ENCODE data around the gene MARCHF5.
A peak's percentile ranks its signal among the peaks of the same experiment; 100 is the strongest.

The MARCHF5 gene

DNA sequence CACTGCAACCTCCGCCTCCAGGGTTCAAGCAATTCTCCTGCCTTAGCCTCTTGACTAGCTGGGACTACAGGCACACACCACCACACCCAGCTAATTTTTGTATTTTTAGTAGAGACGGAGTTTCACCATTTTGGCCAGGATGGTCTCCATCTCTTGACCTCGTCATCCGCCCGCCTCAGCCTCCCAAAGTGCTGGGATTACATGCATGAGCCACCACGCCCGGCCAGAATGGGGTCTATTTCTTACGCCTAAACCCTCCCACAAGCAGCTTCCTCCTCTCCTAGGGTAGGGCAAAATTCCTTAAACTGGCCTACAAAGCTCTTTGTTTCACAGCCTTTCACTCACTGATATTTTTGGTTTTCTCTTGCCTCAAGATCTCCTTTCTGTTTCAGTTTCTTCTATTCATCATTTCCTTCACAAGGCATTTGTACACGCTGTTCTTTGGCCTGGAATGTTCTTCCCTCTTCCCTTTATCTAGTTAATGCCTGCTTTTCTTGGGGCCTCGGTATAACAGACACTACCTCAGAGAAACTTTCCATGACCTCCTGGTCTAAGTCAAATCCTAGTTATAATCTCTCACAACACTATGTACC lies 6.8 kb upstream of the MARCHF5 start:
- no peaks in the 10 kb centered on the region for H3K36me3 Mint-ChIP-seq (ENCODE audit: low read depth)
- peak overlapping the region; percentile 61 for H3K4me3 Mint-ChIP-seq
- no peaks in the 10 kb centered on the region for H3K9me3 Mint-ChIP-seq
- intact Hi-C loops (cut with micrococcal nuclease) = no loop called here
- H3K4me1 Mint-ChIP-seq (ENCODE audit: low read depth) = peaks cover 32% of the 10 kb centered on the region
- H3K27me3 Mint-ChIP-seq = no peaks in the 10 kb centered on the region
- peak overlapping the region; percentile 80 for H3K27ac Mint-ChIP-seq

DNA sequence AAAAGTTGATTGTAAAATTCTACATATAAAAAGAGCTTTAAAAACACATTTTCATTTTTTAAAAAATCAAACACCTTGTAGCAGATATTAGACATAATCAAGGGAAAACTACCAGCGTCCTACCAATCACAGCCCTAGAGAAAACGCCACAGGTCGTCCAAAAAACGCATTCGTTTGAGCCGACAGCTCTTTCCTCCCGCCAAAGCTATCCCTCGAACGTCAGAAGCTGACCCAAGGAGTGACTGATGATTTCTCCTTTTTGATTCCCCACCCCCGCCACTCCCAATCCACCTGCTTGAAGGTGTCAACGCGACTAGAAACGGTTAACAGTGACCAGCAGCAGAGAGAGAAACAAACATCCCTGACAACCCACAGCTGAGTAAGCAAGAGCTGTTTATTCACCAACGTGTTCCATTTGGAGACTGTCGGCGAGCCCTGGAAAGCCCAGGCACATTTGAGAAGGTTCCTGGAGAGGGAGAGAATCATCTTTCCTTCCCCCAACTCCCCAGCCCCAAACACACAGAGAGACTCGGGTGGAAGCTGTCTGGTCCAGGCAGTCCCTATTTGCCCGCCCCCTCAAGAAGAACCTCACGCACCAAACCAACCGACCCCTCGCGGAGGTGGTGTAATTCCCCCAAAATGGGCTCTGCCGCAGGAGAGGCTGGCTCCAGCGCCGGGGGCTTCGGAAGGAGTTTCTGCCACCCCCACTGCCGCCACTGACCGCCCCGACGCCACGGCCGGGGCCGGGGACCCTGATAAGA lies 711 bp upstream of the MARCHF5 start:
- H3K9me3 Mint-ChIP-seq = no peaks in the 10 kb centered on the region
- intact Hi-C loops (cut with micrococcal nuclease) = loop anchor here (2.0 to 10.0 kb wide), 3 partner anchors 47 to 302 kb away; partner anchors contain the start of gene KIF11
- peaks cover 26% of the 10 kb centered on the region for H3K4me1 Mint-ChIP-seq (ENCODE audit: low read depth)
- no peaks in the 10 kb centered on the region for H3K27me3 Mint-ChIP-seq
- peaks cover 34% of the 10 kb centered on the region for H3K36me3 Mint-ChIP-seq (ENCODE audit: low read depth)
- H3K4me3 Mint-ChIP-seq = peak overlapping the region; percentile 88
- H3K27ac Mint-ChIP-seq = peak overlapping the region; percentile 92

DNA sequence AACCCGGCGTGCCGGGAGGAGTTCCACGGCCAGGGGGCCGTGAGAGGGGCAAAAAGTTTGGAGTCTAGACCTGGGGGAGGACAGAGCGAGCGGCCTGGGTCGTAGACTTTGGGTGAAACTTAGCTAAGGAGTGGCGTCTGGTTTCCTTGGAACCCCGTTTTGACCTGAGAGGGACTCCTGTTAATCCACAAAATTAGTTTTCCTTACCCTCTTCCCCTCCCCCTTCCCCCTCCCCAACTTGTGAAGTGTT lies 574 bp downstream of the MARCHF5 start:
- intact Hi-C loops (cut with micrococcal nuclease) = loop anchor here (1.0 to 10.0 kb wide), 5 partner anchors 23 to 301 kb away; partner anchors contain the start of gene KIF11
- H3K9me3 Mint-ChIP-seq = no peaks in the 10 kb centered on the region
- peaks cover 21% of the 10 kb centered on the region for H3K4me1 Mint-ChIP-seq (ENCODE audit: low read depth)
- H3K27me3 Mint-ChIP-seq = no peaks in the 10 kb centered on the region
- H3K27ac Mint-ChIP-seq = peak overlapping the region; percentile 92
- peaks cover 34% of the 10 kb centered on the region for H3K36me3 Mint-ChIP-seq (ENCODE audit: low read depth)
- H3K4me3 Mint-ChIP-seq = peak overlapping the region; percentile 88

DNA sequence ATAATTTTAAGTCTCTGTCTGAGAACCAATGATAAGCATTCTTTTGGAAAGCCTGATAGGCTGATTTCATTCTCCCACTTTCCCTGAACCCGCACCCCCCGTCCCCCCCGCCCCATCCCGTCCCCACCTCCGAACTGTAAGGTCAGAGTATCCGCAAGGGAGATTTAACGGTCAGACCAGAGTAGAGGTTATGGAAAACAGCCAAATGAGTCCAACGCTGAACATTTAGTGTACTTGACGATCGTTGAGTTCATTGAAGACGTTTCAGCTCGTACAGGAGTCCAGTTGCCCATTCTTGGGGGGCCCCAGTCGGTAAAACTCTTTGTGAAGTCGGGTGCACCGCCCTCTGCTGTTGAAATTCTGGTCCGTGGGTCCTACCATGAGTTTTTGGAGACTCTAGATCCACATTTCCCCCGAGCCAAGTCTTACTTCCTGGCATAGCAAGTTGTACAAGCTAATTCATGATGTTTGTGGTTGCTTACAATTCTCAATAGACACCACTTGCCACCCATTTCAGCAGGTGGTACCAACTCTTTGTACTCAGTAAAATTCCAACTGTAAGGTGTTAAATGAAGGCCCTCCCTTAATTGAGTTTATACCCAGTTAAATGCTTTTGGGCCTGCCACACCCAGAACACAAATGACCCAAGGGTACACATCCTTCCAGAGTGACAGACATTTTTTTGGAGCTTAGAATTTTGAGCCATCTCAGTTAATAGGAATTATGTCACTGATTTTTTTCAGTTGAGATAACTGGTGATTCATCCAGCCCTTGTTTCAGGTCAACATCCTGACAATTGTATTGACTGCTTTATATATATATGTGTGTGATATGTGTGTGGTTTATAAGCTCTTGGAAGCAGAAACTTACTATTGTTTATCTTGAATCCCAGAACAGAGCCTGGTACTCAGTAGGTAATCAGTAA lies 1.2 kb downstream of the MARCHF5 start:
- intact Hi-C loops (cut with micrococcal nuclease) = loop anchor here (1.0 to 10.0 kb wide), 5 partner anchors 24 to 300 kb away; partner anchors contain the start of gene KIF11
- no peaks in the 10 kb centered on the region for H3K27me3 Mint-ChIP-seq
- peaks cover 35% of the 10 kb centered on the region for H3K36me3 Mint-ChIP-seq (ENCODE audit: low read depth)
- H3K9me3 Mint-ChIP-seq = no peaks in the 10 kb centered on the region
- peak overlapping the region; percentile 92 for H3K27ac Mint-ChIP-seq
- H3K4me1 Mint-ChIP-seq (ENCODE audit: low read depth) = peaks cover 21% of the 10 kb centered on the region
- peak overlapping the region; percentile 88 for H3K4me3 Mint-ChIP-seq

DNA sequence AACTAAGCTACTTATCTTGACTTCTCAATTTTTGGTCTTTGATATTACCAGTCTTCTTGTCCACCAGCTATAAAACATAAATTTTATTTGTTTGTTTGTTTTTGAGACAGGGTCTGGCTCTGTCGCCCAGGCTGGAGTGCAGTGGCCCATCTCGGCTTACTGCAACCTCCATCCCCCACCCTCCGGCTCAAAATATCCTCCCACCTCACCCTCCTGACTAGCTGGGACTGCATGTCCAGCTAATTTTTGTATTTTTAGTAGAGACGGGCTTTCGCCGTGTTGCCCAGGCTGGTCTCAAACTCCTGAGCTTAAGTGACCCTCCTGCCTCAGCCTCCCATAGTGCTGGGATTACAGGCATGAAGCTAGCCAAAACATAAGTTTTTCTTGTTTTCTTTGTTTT lies 7.5 kb downstream of the MARCHF5 start:
- no peak overlapping the region for H3K27ac Mint-ChIP-seq
- H3K4me1 Mint-ChIP-seq (ENCODE audit: low read depth) = peaks cover 29% of the 10 kb centered on the region
- peaks cover 55% of the 10 kb centered on the region for H3K36me3 Mint-ChIP-seq (ENCODE audit: low read depth)
- intact Hi-C loops (cut with micrococcal nuclease) = loop anchor here (10.0 kb wide), 1 partner anchor 136 kb away; no protein-coding TSS in a partner anchor
- no peaks in the 10 kb centered on the region for H3K27me3 Mint-ChIP-seq
- H3K4me3 Mint-ChIP-seq = no peak overlapping the region
- no peaks in the 10 kb centered on the region for H3K9me3 Mint-ChIP-seq

DNA sequence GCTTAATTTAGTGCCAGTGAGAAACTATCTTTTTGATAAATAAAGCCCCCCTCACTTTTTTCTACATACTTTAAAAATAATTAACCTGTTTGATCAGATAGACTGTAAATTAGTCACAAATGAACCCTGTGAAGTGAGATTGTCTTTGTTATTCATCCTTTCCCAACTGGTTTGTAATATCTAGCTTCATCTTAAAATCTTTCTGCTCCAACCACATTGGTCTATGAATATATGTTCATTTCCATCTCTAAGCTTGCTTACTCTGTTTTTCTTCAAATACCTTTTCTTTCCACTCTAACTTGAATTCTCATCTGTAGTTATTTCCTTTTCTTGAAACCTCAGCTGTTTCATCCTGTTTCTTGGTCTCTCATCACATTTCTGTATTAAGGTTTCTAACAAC lies 12.1 kb downstream of the MARCHF5 start:
- H3K9me3 Mint-ChIP-seq = no peaks in the 10 kb centered on the region
- H3K27me3 Mint-ChIP-seq = no peaks in the 10 kb centered on the region
- H3K4me3 Mint-ChIP-seq = no peak overlapping the region
- H3K4me1 Mint-ChIP-seq (ENCODE audit: low read depth) = peaks cover 45% of the 10 kb centered on the region
- no peak overlapping the region for H3K27ac Mint-ChIP-seq
- peaks cover 37% of the 10 kb centered on the region for H3K36me3 Mint-ChIP-seq (ENCODE audit: low read depth)
- intact Hi-C loops (cut with micrococcal nuclease) = no loop called here

DNA sequence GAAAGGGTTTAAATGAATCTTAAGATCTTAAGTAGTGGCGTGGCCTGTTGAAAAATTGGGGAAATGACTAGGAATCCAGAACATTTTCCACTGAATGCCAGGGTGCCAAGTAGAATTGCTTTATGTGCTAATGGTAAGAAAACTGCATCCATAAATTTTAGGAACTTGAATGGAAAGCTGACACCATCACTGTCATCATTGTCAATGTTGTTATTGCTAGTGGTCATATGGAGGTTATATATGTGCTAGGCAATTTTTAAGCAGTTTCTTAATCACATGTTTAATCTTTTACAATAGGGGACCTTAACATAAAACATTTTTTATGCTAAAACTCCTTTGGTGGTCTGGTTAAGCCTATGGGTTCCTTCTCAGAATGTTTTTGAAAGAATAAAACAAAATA lies 13.1 kb downstream of the MARCHF5 start:
- H3K27me3 Mint-ChIP-seq = no peaks in the 10 kb centered on the region

DNA sequence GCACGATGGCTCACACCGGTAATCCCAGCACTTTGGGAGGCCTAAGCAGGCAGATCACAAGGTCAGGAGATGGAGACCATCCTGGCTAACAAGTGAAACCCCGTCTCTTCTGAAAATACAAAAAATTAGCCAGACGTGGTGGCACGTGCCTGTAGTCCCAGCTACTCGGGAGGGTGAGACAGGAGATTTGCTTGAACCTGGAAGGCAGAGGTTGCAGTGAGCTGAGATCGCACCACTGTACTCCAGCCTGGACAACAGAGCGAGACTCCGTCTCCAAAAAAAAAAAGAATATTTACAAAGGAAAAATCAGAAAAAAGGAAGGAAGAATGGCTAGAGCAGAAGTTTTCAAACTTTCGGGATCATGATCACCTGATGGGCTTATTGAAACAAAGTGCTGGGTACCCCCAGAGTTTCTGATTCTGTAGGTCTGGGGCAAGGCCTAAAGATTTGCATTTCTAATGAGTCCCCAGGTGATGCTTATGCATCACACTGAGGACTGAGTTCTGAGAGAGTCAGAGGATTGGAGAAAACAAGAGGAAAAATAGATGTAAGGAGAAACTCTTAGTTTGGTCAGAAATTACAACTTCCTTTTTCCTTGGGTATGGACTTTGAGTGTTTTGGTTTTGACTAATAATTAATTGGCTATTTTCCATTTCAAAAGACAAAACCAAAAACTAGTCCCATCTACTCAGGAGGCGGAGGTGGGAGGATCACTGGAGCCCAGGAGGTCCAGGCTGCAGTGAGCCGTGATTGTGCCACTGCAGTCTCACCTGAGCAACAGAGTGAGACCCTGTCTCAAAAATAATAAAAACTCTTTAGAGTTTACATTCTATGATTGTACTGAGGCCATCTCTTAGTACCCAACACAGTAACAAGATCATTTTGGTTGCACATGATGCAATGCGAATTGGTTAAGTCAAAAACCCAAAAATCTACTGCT lies 14.4 kb downstream of the MARCHF5 start:
- peaks cover 33% of the 10 kb centered on the region for H3K4me1 Mint-ChIP-seq (ENCODE audit: low read depth)
- H3K36me3 Mint-ChIP-seq (ENCODE audit: low read depth) = peaks cover 16% of the 10 kb centered on the region
- H3K27ac Mint-ChIP-seq = no peak overlapping the region
- no peak overlapping the region for H3K4me3 Mint-ChIP-seq
- no peaks in the 10 kb centered on the region for H3K27me3 Mint-ChIP-seq
- H3K9me3 Mint-ChIP-seq = no peaks in the 10 kb centered on the region
- intact Hi-C loops (cut with micrococcal nuclease) = no loop called here

More for the DNA sequence above, 13.1 kb downstream of the MARCHF5 start:
- H3K9me3 Mint-ChIP-seq = no peaks in the 10 kb centered on the region
- no peak overlapping the region for H3K27ac Mint-ChIP-seq
- H3K36me3 Mint-ChIP-seq (ENCODE audit: low read depth) = peaks cover 29% of the 10 kb centered on the region
- peaks cover 40% of the 10 kb centered on the region for H3K4me1 Mint-ChIP-seq (ENCODE audit: low read depth)
- H3K4me3 Mint-ChIP-seq = no peak overlapping the region
- intact Hi-C loops (cut with micrococcal nuclease) = no loop called here

DNA sequence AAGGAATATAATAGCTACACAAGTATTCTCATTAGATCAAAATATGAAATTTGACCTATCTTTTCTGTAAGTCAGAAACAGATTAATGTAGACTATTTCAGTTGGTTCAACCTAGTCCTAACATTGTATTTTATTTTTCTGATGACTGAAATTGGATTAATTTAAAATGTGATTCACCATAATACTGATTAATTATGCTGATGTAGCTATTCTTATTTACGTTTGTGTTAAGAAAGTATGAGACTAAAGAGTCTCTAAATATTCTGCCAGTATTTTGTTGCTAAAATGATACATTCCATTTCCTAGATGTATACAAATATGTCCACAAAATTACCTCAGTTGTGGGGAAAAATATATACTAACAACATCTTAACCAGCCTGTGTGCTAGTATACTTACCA lies 18.3 kb downstream of the MARCHF5 start:
- no peaks in the 10 kb centered on the region for H3K9me3 Mint-ChIP-seq
- H3K27ac Mint-ChIP-seq = no peak overlapping the region
- peaks cover 11% of the 10 kb centered on the region for H3K4me1 Mint-ChIP-seq (ENCODE audit: low read depth)
- H3K4me3 Mint-ChIP-seq = no peak overlapping the region
- intact Hi-C loops (cut with micrococcal nuclease) = no loop called here
- no peaks in the 10 kb centered on the region for H3K27me3 Mint-ChIP-seq
- H3K36me3 Mint-ChIP-seq (ENCODE audit: low read depth) = peaks cover 46% of the 10 kb centered on the region

DNA sequence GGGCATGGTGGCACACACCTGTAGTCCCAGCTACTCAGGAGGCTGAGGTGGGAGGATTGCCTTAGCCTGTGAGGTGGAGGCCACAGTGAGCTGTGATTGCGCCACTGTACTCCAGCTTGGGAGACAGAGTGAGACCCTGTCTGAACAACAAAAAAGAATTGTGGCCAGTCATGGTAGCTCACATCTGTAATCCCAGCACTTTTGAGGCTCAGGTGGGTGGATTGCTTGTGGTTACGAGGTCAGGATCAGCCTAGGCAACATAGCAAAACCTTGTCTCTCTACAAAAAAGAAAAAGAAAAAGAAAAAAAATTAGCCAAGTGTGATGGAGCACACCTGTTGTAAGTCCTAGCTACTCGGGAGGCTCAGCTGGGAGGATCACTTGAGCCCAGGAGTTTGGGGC lies 22.8 kb downstream of the MARCHF5 start:
- H3K27me3 Mint-ChIP-seq = no peaks in the 10 kb centered on the region
- peaks cover 74% of the 10 kb centered on the region for H3K36me3 Mint-ChIP-seq (ENCODE audit: low read depth)
- no peak overlapping the region for H3K4me3 Mint-ChIP-seq
- intact Hi-C loops (cut with micrococcal nuclease) = no loop called here
- H3K9me3 Mint-ChIP-seq = no peaks in the 10 kb centered on the region
- no peaks in the 10 kb centered on the region for H3K4me1 Mint-ChIP-seq (ENCODE audit: low read depth)
- no peak overlapping the region for H3K27ac Mint-ChIP-seq

DNA sequence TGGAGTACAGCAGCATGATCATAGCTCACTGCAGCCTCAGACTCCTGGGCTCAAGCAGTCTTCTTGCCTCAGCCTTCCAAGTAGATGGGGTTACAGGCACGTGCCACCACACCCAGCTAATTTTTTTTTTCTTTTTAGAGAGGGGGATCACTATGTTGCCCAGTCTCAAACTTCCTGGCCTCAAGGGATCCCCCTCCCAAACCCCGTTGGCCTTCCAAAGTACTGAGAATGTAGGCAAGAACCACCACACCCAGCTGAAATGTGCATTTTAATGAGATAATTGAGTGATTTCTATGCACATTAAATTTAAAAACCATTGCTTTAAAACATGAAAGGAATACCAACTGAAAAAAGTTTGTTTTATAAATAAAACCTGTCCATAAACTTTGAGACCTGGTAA lies 25.6 kb downstream of the MARCHF5 start:
- Mint-ChIP-seq H3K27me3 (no peaks in the 10 kb centered on the region), H3K27ac (no peak overlapping the region), H3K4me1 (ENCODE audit: low read depth) (no peaks in the 10 kb centered on the region), H3K4me3 (no peak overlapping the region), H3K36me3 (ENCODE audit: low read depth) (peaks cover 70% of the 10 kb centered on the region), H3K9me3 (no peaks in the 10 kb centered on the region)
- intact Hi-C loops (cut with micrococcal nuclease) = no loop called here

DNA sequence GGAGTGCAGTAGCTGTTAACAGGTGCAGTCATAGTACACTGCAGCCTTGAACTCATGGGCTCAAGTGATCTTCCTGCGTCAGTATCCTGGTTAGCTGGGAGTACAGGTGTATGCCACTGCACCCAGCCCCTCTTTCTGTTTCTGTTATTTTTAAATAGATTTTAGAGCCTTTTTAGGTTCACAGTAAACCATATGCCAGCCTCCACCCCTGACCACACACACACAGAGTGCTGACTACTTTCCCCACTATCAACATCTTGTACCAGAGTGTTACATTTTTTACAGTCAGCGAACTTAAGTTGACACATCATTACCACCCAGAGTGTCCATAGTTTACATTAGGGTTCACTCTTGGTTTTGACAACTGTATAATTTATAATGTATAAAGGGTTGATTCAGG lies 32.1 kb downstream of the MARCHF5 start:
- Mint-ChIP-seq H3K9me3 (no peaks in the 10 kb centered on the region), H3K4me1 (ENCODE audit: low read depth) (peaks cover 10% of the 10 kb centered on the region), H3K27ac (no peak overlapping the region), H3K27me3 (no peaks in the 10 kb centered on the region), H3K36me3 (ENCODE audit: low read depth) (peaks cover 43% of the 10 kb centered on the region), H3K4me3 (no peak overlapping the region)
- intact Hi-C loops (cut with micrococcal nuclease) = no loop called here
